Suppressor macrophage treated with lipopolysaccharide for 4 hours (primary cell): ENCODE measurements around the gene INSYN2A.
A peak's percentile ranks its signal among the peaks of the same experiment; 100 is the strongest.

Source experiments
- DNase-seq: peaks from one replicate; pipeline ENCODE4 v3.0.0-alpha.2; 2020

INSYN2A gene, protein sequence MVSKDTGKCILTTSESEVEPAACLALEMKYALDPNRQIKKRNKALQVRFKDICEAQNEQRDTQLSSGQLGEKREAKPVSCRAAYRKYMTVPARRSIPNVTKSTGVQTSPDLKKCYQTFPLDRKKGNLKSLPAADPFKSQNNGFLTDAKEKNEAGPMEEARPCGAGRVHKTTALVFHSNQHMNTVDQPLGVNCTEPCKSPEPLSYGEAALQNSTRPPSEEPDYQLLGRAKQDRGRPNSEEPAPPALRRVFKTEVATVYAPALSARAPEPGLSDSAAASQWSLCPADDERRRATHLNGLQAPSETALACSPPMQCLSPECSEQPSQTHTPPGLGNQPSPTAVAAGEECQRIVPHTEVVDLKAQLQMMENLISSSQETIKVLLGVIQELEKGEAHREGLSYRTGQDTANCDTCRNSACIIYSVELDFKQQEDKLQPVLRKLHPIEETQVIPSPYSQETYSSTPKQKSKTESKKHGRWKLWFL

GRCh38 chr10:127196282-127197153 lies at the start of gene INSYN2A:
INSYN2A (minus strand) TSS chr10:127196591; CDS start chr10:127176395, 20,196 bp downstream.
- peak; percentile 13 for DNase-seq

DNA sequence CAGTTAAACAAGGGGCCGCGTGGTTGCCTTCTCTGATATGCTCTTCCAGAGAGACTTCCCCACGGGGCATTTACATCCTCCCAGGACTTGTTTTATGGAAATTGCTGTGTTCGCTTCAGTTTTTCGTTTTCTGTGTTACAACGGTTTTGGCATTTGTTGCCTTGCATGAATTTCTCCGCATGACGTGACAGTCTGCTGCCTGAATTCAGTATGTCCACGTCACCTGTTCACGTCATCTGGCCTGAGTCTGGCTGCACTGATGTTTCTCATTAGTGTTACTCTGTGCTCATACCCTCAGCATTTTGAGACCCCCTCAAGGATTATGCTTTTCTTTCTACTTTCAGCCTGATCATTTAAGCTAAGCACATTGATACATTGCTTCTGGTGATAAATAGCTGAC lies 49.1 kb upstream of the INSYN2A start:
- DNase-seq, result no peak

GRCh38 chr10:127243490-127244272 lies 47.3 kb upstream of the INSYN2A start:
- peak; percentile 21 for DNase-seq

- no peak for DNase-seq
Observed at GRCh38 chr10:127242914-127243313, 46.5 kb upstream of the INSYN2A start.

- DNase-seq, result no peak
Observed at GRCh38 chr10:127236266-127236665, 39.9 kb upstream of the INSYN2A start.

- DNase-seq, result no peak
Observed at GRCh38 chr10:127234306-127234800, 38.0 kb upstream of the INSYN2A start.

DNA sequence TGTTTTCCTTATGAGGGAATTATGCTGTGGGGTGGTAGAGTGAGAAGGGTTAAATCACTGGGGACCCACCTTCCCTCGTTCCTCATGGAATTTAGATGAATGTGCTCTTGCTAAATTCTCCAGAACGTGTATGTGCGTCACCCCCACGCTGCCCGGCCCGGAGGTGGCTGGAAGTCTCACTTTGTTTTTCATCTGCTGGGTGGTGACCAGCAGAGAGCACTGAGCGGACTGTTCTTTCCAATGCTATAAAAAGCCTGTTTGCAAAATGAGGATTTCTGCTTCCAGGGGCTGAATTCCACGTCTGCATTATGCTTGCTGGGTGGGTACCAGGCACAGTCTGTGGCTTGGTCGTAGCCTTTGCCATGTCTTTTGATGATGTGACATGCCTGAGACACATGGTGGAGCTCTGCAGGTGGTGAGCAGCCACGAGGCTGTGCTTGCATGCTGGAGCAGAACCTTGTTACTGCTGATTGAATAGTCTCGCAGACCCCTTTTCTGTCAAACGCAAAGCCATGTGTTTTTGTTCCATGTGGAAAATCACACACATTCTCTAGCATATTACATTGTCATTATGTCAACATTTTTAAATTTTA lies 31.9 kb upstream of the INSYN2A start:
- DNase-seq, result no peak

- DNase-seq, result no peak
Observed at GRCh38 chr10:127227663-127228062, 31.3 kb upstream of the INSYN2A start.

DNA sequence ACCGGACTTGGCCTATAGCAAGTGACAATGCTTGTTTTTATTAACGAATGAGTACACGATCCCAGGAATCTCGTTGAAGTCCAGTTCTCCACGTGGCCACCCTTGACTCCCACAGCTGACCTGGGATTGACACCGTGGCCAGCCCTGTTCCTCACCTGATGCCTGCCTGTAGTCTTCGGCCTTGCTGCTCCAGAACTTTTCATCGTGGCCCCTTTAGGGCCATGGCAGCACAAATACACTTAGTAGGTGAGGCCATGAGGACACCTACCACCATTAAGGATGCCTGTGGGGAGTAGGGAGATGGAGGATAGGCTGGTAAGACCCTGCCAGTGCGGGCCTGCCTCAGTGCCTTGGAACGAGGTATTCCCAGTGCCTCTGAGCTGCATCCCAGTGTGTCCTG lies 30.6 kb upstream of the INSYN2A start:
- no peak for DNase-seq

- no peak for DNase-seq
Observed at GRCh38 chr10:127221281-127221680, 24.9 kb upstream of the INSYN2A start.

- no peak for DNase-seq
Observed at GRCh38 chr10:127218658-127219057, 22.3 kb upstream of the INSYN2A start.

GRCh38 chr10:127216786-127217185 lies 20.4 kb upstream of the INSYN2A start:
- no peak for DNase-seq

- DNase-seq, result no peak
Observed at GRCh38 chr10:127216274-127216673, 19.9 kb upstream of the INSYN2A start.

- no peak for DNase-seq
Observed at GRCh38 chr10:127215866-127216265, 19.5 kb upstream of the INSYN2A start.

- DNase-seq, result no peak
Observed at GRCh38 chr10:127210936-127211466, 14.6 kb upstream of the INSYN2A start.

DNA sequence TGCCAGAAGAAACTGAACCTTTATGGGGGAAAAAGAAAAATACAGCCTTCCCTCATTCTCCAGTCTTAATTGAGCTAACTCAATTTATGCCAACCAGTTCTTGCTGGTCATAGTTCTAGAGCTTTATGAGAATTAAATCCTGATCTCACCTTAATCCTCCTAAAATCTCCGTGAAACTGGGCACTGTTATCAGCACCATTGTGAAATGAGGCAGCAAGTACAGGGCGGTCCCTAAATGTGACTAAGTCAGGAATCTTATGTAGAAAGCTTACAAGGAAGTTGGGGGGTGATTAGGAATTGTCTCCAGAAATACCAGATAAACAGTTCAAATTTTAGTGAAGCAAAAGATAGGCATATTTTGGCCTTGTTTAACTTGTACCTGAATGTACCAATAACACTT lies 10.7 kb upstream of the INSYN2A start:
- DNase-seq, result no peak

GRCh38 chr10:127203067-127203466 lies 6.7 kb upstream of the INSYN2A start:
- DNase-seq, result no peak

- no peak for DNase-seq
Observed at GRCh38 chr10:127200646-127201045, 4.3 kb upstream of the INSYN2A start.

- DNase-seq, result no peak
Observed at GRCh38 chr10:127198721-127199120, 2.3 kb upstream of the INSYN2A start.

DNA sequence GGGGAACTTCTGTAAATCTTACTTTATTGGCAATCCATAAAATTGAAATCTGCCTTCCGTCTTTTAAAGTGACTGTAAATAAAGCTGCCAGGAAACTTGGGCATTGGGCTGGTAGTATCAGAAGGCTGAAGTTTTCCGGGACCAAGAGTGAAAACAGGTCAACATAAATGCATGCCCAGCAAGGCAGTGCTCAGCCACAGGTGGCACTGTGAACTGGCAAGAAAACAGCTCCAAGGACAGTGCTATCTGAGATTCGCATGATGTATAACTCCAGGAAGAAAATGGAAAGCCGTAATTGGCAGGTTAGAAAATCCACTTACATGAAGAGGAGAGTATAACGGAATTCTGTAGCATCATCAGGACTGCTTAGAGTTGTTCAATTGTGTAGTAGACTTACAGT lies 1.9 kb upstream of the INSYN2A start:
- DNase-seq, result no peak

DNA sequence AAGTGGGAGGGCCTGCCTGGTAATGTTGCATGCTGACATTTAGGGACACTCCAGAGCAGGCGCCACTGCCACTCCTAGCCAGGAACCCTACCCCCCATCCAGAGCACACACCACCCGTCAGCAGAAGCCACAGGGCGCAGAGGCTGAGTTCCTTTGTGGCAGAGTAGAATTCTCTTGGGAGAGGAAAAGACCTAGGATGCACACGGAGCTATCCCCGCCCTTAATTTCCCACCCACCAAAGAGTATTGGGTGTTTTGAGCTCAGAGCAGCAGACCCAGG lies 702 bp upstream of the INSYN2A start:
- no peak for DNase-seq

- no peak for DNase-seq
Observed at GRCh38 chr10:127195571-127196281, 665 bp downstream of the INSYN2A start.
